Vagina (tissue), 2 donors: ENCODE results near the gene USP47. TPM values are rescaled to one million over a fixed set of nuclear protein-coding genes. Genes with fewer than 3 reads are reported as not detected.
A peak's percentile ranks its signal among the peaks of the same experiment; 100 is the strongest.

ENCODE experiments used
- DNase-seq, 2 donors: peaks; one replicate each; pipeline ENCODE4 v3.0.0-alpha.2; 2017; ENCODE audit errors: extremely low spot score in 2 of 2
- H3K27ac ChIP-seq: fragments of 200-600 bp; sonication (generic); one replicate; pipeline ENCODE4 v1.5.1; 2019
- H3K27me3 ChIP-seq: fragments of 200-600 bp; sonication (generic); one replicate; pipeline ENCODE4 v1.5.1; 2019
- H3K36me3 ChIP-seq, 2 donors: fragments of 200-600 bp; sonication (generic); one replicate each; pipeline ENCODE4 v1.5.1; 2017 to 2019
- H3K4me1 ChIP-seq: fragments of 200-600 bp; sonication (generic); one replicate; pipeline ENCODE4 v1.5.1; 2019
- H3K4me3 ChIP-seq, 2 donors: fragments of 200-600 bp; sonication (generic); 1 replicate in 1 of 2; 2 replicates in 1 of 2; pipeline ENCODE4 v1.5.1; 2016 to 2019
- H3K9me3 ChIP-seq: fragments of 200-600 bp; sonication (generic); one replicate; pipeline ENCODE4 v1.5.1; 2019
- POLR2A ChIP-seq, 2 donors: fragments of 450-650 bp; IDR thresholded peaks; one replicate each; pipeline ENCODE4 v1.6.1; 2017; ENCODE audit warnings: antibody characterized with exemption in 2 of 2, mild to moderate bottlenecking in 2 of 2, moderate library complexity in 2 of 2
- POLR2AphosphoS5 ChIP-seq, 2 donors: sonication (generic); formaldehyde crosslinking; IDR thresholded peaks; one replicate each; pipeline ENCODE4 v1.9.0; 2017; ENCODE audit warnings: antibody characterized with exemption in 2 of 2, mild to moderate bottlenecking in 2 of 2, low read depth in 1 of 2; ENCODE audit not compliant: insufficient read depth in 1 of 2
- intact Hi-C: fragments of 100-400 bp; cut with DNase I; formaldehyde crosslinking; loops from one replicate; pipeline ENCODE4 v1.15.1; 2023
- total RNA-seq: library from RNA; depleted of rRNA; stranded (reverse); fragments of >200 nt; gene quantifications from one replicate; pipeline ENCODE4 v1.2.3, GENCODE V29; 2016
- TF ChIP-seq, protein P1 (sequence below), 3 experiments: fragments of 450-650 bp in 2 of 3; fragments of 200-600 bp in 1 of 3; sonication (generic) in 1 of 3; IDR thresholded peaks; one replicate each; pipeline ENCODE4 v1.5.1; 2017 to 2019; ENCODE audit warnings: antibody characterized with exemption in 3 of 3, mild to moderate bottlenecking in 2 of 3, moderate library complexity in 2 of 3

Gene USP47
- total RNA-seq, 1 donor from 2014 or later = 69.2 TPM

DNA sequence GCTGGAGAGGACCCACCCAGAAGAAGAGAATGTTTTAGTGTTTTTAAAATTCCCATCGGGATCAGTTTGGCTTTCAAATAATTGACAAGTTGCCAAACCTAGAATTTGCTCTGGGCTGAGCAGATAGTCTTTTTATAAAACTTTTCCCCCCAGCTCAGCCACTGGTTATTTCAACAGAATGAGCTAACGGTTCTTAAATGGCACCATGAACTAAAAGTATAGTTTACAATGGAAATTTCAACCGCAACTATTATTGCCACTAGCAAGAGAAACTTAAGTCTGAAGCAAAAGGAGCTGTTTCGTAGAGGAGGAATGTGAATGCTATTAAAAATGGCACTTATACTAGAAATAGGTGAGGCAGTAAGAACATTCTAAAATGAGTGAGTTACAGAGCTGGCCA is 163.3 kb downstream of the USP47 start:
- peak overlapping the region; percentile 42 for H3K27ac ChIP-seq
- peaks cover 0 to 10% of the 10 kb centered on the region in 2 donors for H3K36me3 ChIP-seq
- H3K27me3 ChIP-seq = no peaks in the 10 kb centered on the region
- H3K9me3 ChIP-seq = no peaks in the 10 kb centered on the region
- intact Hi-C loops = no loop called here
- TF ChIP-seq POLR2AphosphoS5 (IDR thresholded peaks at IDR 0.05; ENCODE audit: insufficient read depth in 1 of 2, low read depth in 1 of 2) = no peak
- no peak for TF ChIP-seq POLR2A (IDR thresholded peaks at IDR 0.05)
- TF ChIP-seq, protein P1, sequence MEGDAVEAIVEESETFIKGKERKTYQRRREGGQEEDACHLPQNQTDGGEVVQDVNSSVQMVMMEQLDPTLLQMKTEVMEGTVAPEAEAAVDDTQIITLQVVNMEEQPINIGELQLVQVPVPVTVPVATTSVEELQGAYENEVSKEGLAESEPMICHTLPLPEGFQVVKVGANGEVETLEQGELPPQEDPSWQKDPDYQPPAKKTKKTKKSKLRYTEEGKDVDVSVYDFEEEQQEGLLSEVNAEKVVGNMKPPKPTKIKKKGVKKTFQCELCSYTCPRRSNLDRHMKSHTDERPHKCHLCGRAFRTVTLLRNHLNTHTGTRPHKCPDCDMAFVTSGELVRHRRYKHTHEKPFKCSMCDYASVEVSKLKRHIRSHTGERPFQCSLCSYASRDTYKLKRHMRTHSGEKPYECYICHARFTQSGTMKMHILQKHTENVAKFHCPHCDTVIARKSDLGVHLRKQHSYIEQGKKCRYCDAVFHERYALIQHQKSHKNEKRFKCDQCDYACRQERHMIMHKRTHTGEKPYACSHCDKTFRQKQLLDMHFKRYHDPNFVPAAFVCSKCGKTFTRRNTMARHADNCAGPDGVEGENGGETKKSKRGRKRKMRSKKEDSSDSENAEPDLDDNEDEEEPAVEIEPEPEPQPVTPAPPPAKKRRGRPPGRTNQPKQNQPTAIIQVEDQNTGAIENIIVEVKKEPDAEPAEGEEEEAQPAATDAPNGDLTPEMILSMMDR (IDR thresholded peaks at IDR 0.05) = no peak
- no peak overlapping the region for H3K4me3 ChIP-seq
- peaks cover 50% of the 10 kb centered on the region for H3K4me1 ChIP-seq
- no peak for DNase-seq

DNA sequence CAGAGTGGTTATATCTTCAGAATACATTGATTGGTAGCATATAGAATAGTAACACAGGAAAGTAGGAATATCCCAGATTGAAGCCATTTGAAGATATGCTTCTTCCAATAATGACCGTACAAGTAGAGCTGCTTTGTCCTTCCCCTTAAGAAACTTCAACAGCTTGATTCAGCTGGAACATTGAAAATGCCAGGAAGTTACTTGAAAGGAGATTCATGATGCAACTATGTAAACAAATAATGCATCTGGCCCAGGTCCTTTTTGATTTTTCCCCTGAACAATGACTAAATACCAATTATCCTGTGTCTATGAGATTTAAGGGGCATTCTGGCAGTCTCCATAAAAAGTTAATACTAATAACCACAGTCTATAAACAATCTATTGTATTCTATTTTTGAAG is 163.7 kb downstream of the USP47 start:
- TF ChIP-seq, protein P1 (IDR thresholded peaks at IDR 0.05) = no peak
- TF ChIP-seq POLR2A (IDR thresholded peaks at IDR 0.05) = no peak
- H3K4me1 ChIP-seq = peaks cover 51% of the 10 kb centered on the region
- H3K27ac ChIP-seq = peak overlapping the region; percentile 42
- H3K27me3 ChIP-seq = no peaks in the 10 kb centered on the region
- H3K4me3 ChIP-seq = no peak overlapping the region
- no peaks in the 10 kb centered on the region for H3K9me3 ChIP-seq
- H3K36me3 ChIP-seq = peaks cover 0 to 10% of the 10 kb centered on the region in 2 donors
- intact Hi-C loops = no loop called here
- no peak for DNase-seq

DNA sequence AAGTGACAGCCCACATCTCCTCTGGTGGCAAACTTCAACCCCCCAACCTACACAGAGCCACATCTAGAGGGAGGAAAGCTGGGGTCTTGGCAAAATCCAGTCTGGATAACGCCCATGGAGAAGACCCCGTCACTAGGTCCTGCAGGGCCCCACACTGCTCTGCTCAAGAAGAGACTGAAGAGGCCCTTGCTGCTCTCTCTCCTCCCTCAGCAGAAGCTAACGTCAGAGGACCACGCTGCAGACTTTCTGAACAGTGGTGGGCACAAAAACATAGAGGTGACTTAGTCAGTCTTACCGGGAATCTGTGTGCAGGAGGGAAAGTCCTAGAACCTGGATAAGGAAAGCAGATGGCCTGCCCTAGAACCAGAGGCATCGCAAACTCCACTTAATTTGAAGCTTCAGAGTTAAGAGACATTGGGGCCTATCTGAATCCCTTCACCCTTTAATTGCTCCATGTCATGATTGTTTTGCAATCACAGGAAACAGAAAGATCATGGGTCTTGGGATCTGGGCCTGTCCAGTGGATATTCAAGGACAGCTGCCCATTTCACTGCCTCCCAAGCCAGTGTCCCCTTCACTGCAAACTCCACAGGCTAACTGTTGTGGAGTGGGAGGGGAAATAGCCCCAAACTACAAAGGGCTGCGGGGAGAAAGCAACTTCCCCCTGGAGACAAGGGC is 164.9 kb downstream of the USP47 start:
- H3K27me3 ChIP-seq = no peaks in the 10 kb centered on the region
- peaks cover 0 to 3% of the 10 kb centered on the region in 2 donors for H3K36me3 ChIP-seq
- H3K27ac ChIP-seq = peak overlapping the region; percentile 83
- no peaks in the 10 kb centered on the region for H3K9me3 ChIP-seq
- peak overlapping the region in 1 of 2 donors; percentile 60 for H3K4me3 ChIP-seq
- intact Hi-C loops = no loop called here
- peaks cover 51% of the 10 kb centered on the region for H3K4me1 ChIP-seq
- TF ChIP-seq, protein P1 (IDR thresholded peaks at IDR 0.05) = no peak
- no peak for TF ChIP-seq POLR2A (IDR thresholded peaks at IDR 0.05)
- TF ChIP-seq POLR2AphosphoS5 (IDR thresholded peaks at IDR 0.05; ENCODE audit: insufficient read depth in 1 of 2, low read depth in 1 of 2) = peak in 1 of 2 donors; percentile 16
- no peak for DNase-seq

DNA sequence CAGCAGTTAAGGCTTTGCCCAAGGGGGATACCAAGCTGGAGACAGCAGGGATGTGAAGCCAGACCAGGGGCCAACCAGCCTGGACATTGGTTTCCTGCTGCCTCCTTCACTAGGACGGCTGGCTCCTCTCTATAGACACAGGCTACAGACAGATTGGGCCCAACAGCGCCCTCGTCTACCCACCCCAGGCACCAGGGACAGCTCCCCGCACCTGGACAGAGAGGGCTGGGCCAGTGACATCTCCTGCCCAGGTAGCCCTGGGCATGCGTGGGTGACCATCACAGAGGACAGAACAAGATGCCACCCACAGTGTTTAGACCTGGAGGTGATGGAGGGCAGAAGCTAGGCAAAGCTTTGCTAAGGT is 165.4 kb downstream of the USP47 start:
- TF ChIP-seq POLR2A (IDR thresholded peaks at IDR 0.05) = no peak
- no peak for TF ChIP-seq POLR2AphosphoS5 (IDR thresholded peaks at IDR 0.05; ENCODE audit: insufficient read depth in 1 of 2, low read depth in 1 of 2)
- TF ChIP-seq, protein P1 (IDR thresholded peaks at IDR 0.05) = no peak
- intact Hi-C loops = no loop called here
- no peaks in the 10 kb centered on the region for H3K27me3 ChIP-seq
- H3K36me3 ChIP-seq = no peaks in the 10 kb centered on the region
- H3K9me3 ChIP-seq = no peaks in the 10 kb centered on the region
- no peak for DNase-seq
- H3K27ac ChIP-seq = peak overlapping the region; percentile 83
- H3K4me3 ChIP-seq = peak overlapping the region; percentile 60 to 80
- peaks cover 51% of the 10 kb centered on the region for H3K4me1 ChIP-seq
